Right lobe of liver (tissue), 6 donors: ENCODE data around the gene SIGLEC12. TPM values are rescaled to one million over a fixed set of nuclear protein-coding genes. Genes with fewer than 3 reads are reported as not detected.

ENCODE experiments used
- ATAC-seq, 4 donors: fragments of 200-7000 bp; cut with Tn5 transposase; one replicate each; pipeline ENCODE4 v1.9.1; 2020; ENCODE audit warnings: mild to moderate bottlenecking in 4 of 4, moderate library complexity in 4 of 4
- DNase-seq, 3 donors: peaks; one replicate each; pipeline ENCODE4 v3.0.0-alpha.2; 2020
- H3K27ac ChIP-seq, 3 donors: fragments of 200-600 bp; one replicate each; pipeline ENCODE4 v1.8.0; 2022
- H3K27me3 ChIP-seq, 2 donors: fragments of 200-600 bp; one replicate each; pipeline ENCODE4 v1.8.0; 2022
- H3K36me3 ChIP-seq, 4 donors: fragments of 200-600 bp; sonication (generic) in 1 of 4; one replicate each; pipeline versions ENCODE4 v1.5.1 to v1.8.0; 2017 to 2022; ENCODE audit warnings: control low read depth in 1 of 4
- H3K4me1 ChIP-seq, 4 donors: fragments of 200-600 bp; sonication (generic) in 1 of 4; one replicate each; pipeline versions ENCODE4 v1.5.1 to v1.8.0; 2017 to 2022; ENCODE audit warnings: control low read depth in 1 of 4
- H3K4me3 ChIP-seq, 3 donors: fragments of 200-600 bp; one replicate each; pipeline ENCODE4 v1.8.0; 2022
- H3K9me3 ChIP-seq, 4 donors: fragments of 200-600 bp; sonication (generic) in 1 of 4; one replicate each; pipeline versions ENCODE4 v1.5.1 to v1.8.0; 2017 to 2022; ENCODE audit warnings: control low read depth in 1 of 4
- POLR2A ChIP-seq: fragments of 450-650 bp; IDR thresholded peaks from one replicate; pipeline ENCODE4 v1.6.1; 2017; ENCODE audit warnings: antibody characterized with exemption, mild to moderate bottlenecking
- WGBS: methylation state at CpG from one replicate; pipeline ENCODE4 v1.1.6; 2018; ENCODE audit warnings: low coverage, low lambda C conversion rate; ENCODE audit not compliant: insufficient coverage; ENCODE audit errors: missing lambda C conversion rate; 5-methylcytosine and 5-hydroxymethylcytosine counted together
- intact Hi-C, 2 donors: fragments of 100-400 bp; cut with DNase I; formaldehyde crosslinking; loops; one replicate each; pipeline versions ENCODE4 v1.11.2 to v1.14.1; 2022
- total RNA-seq, 6 experiments: library from RNA; depleted of rRNA in 2 of 6; stranded (reverse); fragments of >200 nt in 2 of 6; fragmentation: NEBNext Ultra II Directional in 3 of 6; extraction: Animal tissue kit (Norgen Biotek cat#: 25700) in 3 of 6; gene quantifications; one replicate each; pipeline versions ENCODE4 v1.1.0 to v1.2.4, GENCODE V29; 2016 to 2023
- TF ChIP-seq, protein P1 (sequence below), 4 donors: fragments of 200-600 bp in 3 of 4; fragments of 450-650 bp in 1 of 4; IDR thresholded peaks; one replicate each; pipeline versions ENCODE4 v1.5.1 to v1.8.0; 2016 to 2022; ENCODE audit warnings: antibody characterized with exemption in 4 of 4, mild to moderate bottlenecking in 2 of 4
- donor health status: DM: no; HTN: yes; CAD: no.
- donor health status: DM: no; HTN: no; CAD: no.
- donor health status: DM: no; HTN: no; CAD: no.
- donor health status: DM: no; HTN: yes; CAD: no.
- donor health status: DM: no; HTN: yes; CAD: no.

SIGLEC12 gene
- total RNA-seq, 6 experiments from 2014 or later = 0.12 to 0.63 (median 0.33) TPM; not detected in 1

GRCh38 chr19:51491586-51491985, 10.0 kb downstream of the SIGLEC12 start:
- WGBS = 31% methylated on average over 3 of the region's 7 CpGs
- no peak overlapping the region for H3K4me3 ChIP-seq
- no peak overlapping the region for H3K27ac ChIP-seq
- TF ChIP-seq, protein P1, sequence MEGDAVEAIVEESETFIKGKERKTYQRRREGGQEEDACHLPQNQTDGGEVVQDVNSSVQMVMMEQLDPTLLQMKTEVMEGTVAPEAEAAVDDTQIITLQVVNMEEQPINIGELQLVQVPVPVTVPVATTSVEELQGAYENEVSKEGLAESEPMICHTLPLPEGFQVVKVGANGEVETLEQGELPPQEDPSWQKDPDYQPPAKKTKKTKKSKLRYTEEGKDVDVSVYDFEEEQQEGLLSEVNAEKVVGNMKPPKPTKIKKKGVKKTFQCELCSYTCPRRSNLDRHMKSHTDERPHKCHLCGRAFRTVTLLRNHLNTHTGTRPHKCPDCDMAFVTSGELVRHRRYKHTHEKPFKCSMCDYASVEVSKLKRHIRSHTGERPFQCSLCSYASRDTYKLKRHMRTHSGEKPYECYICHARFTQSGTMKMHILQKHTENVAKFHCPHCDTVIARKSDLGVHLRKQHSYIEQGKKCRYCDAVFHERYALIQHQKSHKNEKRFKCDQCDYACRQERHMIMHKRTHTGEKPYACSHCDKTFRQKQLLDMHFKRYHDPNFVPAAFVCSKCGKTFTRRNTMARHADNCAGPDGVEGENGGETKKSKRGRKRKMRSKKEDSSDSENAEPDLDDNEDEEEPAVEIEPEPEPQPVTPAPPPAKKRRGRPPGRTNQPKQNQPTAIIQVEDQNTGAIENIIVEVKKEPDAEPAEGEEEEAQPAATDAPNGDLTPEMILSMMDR (IDR thresholded peaks at IDR 0.05) = no peak
- TF ChIP-seq POLR2A = no peak
- no peaks in the 10 kb centered on the region for H3K4me1 ChIP-seq
- H3K9me3 ChIP-seq = no peaks in the 10 kb centered on the region
- ATAC-seq (no peak), DNase-seq (no peak)
- no peaks in the 10 kb centered on the region for H3K27me3 ChIP-seq
- no peaks in the 10 kb centered on the region for H3K36me3 ChIP-seq
- intact Hi-C loops = no loop called here

DNA sequence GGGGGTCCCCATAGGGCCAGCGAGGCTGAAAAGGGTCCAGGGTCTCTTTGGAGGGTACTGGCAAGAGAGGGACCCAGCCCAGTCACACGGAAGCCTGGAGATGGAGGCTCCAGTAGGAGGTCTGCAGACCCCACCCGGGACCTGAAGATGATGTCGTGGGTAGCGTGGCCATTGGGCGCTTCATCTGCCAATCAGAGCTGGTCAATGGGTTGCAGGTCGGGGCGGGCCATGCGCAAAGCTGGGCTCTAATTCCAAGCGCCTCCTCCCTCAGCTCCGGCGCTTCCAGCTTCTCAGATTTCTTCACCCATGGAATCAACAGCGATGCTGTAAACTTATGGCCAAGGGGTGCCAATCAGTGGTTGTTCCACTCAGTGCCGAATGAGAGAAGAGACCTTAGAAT, 10.9 kb downstream of the SIGLEC12 start:
- no peaks in the 10 kb centered on the region for H3K4me1 ChIP-seq
- no peak overlapping the region for H3K4me3 ChIP-seq
- intact Hi-C loops = no loop called here
- no peaks in the 10 kb centered on the region for H3K27me3 ChIP-seq
- 36% methylated on average over 6 of the region's 14 CpGs for WGBS
- H3K9me3 ChIP-seq = no peaks in the 10 kb centered on the region
- TF ChIP-seq, protein P1 (IDR thresholded peaks at IDR 0.05) = no peak
- no peak for TF ChIP-seq POLR2A
- H3K27ac ChIP-seq = no peak overlapping the region
- ATAC-seq (no peak), DNase-seq (no peak)
- no peaks in the 10 kb centered on the region for H3K36me3 ChIP-seq

GRCh38 chr19:51489113-51489512, 12.5 kb downstream of the SIGLEC12 start:
- H3K9me3 ChIP-seq = no peaks in the 10 kb centered on the region
- no peak for ATAC-seq
- no peaks in the 10 kb centered on the region for H3K4me1 ChIP-seq
- H3K4me3 ChIP-seq = no peak overlapping the region
- TF ChIP-seq, protein P1 (IDR thresholded peaks at IDR 0.05) = no peak
- no peak for TF ChIP-seq POLR2A
- intact Hi-C loops = loop anchor here in 1 of 2 donors (10.0 kb wide), 1 partner anchor 166 kb away; no protein-coding TSS in a partner anchor
- H3K36me3 ChIP-seq = no peaks in the 10 kb centered on the region
- no peak overlapping the region for H3K27ac ChIP-seq
- no peak for DNase-seq
- H3K27me3 ChIP-seq = no peaks in the 10 kb centered on the region
- WGBS = 23% methylated on average over 1 of the region's 2 CpGs

DNA sequence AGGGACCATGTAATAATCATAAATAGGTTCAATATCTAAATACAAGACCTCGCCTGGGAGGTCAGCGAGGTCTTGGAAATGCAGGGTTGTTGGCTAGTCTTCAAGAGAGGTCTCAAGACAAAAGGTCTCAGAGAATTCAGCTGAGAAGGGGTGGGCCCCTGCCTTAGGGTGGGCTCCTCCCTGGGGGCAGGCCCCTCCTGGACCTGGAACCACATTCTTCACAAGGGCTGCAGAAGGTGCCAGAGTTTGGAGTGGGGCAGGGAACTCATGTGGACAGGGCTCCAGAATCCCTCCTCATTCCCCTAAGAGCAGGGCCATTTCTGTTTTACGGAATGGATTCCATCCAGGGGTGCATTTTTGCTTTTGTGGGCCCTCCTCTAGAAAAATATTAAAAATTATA, 13.1 kb downstream of the SIGLEC12 start:
- intact Hi-C loops = loop anchor here in 1 of 2 donors (10.0 kb wide), 1 partner anchor 166 kb away; no protein-coding TSS in a partner anchor
- no peak for DNase-seq
- H3K27me3 ChIP-seq = no peaks in the 10 kb centered on the region
- 73% methylated on average over 3 of the region's 3 CpGs for WGBS
- TF ChIP-seq, protein P1 (IDR thresholded peaks at IDR 0.05) = no peak
- no peak for TF ChIP-seq POLR2A
- H3K27ac ChIP-seq = no peak overlapping the region
- no peaks in the 10 kb centered on the region for H3K36me3 ChIP-seq
- H3K9me3 ChIP-seq = no peaks in the 10 kb centered on the region
- no peaks in the 10 kb centered on the region for H3K4me1 ChIP-seq
- H3K4me3 ChIP-seq = no peak overlapping the region
- ATAC-seq = no peak
